Gastroesophageal sphincter (tissue), 3 donors: ENCODE results near the gene NIPBL.
A peak's percentile ranks its signal among the peaks of the same experiment; 100 is the strongest.

ENCODE experiments used
- POLR2A ChIP-seq, 2 donors: fragments of 450-650 bp; IDR thresholded peaks; one replicate each; pipeline ENCODE4 v1.6.1; 2017; ENCODE audit warnings: antibody characterized with exemption in 2 of 2, mild to moderate bottlenecking in 2 of 2, moderate library complexity in 1 of 2
- POLR2AphosphoS5 ChIP-seq: sonication (generic); formaldehyde crosslinking; IDR thresholded peaks from one replicate; pipeline ENCODE4 v1.6.1; 2017; ENCODE audit warnings: antibody characterized with exemption
- TF ChIP-seq, protein P1 (sequence below), 4 experiments: fragments of 200-600 bp in 2 of 4; fragments of 450-650 bp in 2 of 4; sonication (generic) in 1 of 4; IDR thresholded peaks; one replicate each; pipeline ENCODE4 v1.5.1; 2017 to 2019; ENCODE audit warnings: antibody characterized with exemption in 4 of 4, mild to moderate bottlenecking in 2 of 4, moderate library complexity in 2 of 4

DNA sequence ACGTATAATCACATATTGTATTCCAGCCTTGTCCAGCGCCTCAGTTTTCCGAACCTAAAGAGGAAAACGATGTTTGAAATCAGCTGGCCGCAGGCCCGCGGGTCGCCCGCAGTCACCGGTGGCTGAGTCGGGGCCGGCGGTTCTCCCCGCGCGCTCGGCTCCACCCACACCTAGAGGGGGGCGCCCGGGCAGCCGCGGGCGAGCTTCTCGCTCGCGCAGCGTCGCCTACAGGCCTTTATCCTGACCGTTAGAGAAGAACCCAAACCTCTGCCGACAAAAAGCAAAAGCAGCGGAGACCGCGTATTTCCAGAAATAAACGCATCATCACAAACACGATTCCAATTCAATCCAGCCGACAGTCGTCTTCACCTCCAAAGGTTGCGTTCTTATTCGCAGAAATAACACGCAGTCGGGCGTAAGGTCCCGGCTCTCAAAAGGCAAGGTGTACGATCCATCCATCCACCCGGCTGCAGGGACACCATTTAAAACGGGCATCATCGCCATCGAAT, 725 bp upstream of the NIPBL start:
- TF ChIP-seq, protein P1, sequence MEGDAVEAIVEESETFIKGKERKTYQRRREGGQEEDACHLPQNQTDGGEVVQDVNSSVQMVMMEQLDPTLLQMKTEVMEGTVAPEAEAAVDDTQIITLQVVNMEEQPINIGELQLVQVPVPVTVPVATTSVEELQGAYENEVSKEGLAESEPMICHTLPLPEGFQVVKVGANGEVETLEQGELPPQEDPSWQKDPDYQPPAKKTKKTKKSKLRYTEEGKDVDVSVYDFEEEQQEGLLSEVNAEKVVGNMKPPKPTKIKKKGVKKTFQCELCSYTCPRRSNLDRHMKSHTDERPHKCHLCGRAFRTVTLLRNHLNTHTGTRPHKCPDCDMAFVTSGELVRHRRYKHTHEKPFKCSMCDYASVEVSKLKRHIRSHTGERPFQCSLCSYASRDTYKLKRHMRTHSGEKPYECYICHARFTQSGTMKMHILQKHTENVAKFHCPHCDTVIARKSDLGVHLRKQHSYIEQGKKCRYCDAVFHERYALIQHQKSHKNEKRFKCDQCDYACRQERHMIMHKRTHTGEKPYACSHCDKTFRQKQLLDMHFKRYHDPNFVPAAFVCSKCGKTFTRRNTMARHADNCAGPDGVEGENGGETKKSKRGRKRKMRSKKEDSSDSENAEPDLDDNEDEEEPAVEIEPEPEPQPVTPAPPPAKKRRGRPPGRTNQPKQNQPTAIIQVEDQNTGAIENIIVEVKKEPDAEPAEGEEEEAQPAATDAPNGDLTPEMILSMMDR (IDR thresholded peaks at IDR 0.05), result peak; percentile 17 to 72 (median 56)
- TF ChIP-seq POLR2A (IDR thresholded peaks at IDR 0.05) (no peak), POLR2AphosphoS5 (no peak)
